Hindlimb muscle (tissue), 1 donor: ENCODE results near the gene MAD2L1. TPM values are rescaled to one million over a fixed set of nuclear protein-coding genes. Genes with fewer than 3 reads are reported as not detected.
"Not testable (repeated sequence)": the region's sequence is repeated elsewhere in the genome, so short reads cannot be mapped to it uniquely, and the experiment has no call there.

Experiments
- DNase-seq: peaks from one replicate; pipeline ENCODE4 v3.0.0-alpha.2; 2013
- polyA plus RNA-seq: library from polyadenylated mRNA; unstranded; fragments of 120-200 nt; gene quantifications from one replicate; pipeline ENCODE4 v1.2.1, GENCODE V29; 2013; ENCODE audit not compliant: insufficient read length

The MAD2L1 gene
- 13.3 TPM for polyA plus RNA-seq

GRCh38 chr4:120066517-120067340, at the start of gene MAD2L1:
Gene MAD2L1, minus strand, starts transcription at chr4:120066848. Its CDS starts 114 bp downstream, at chr4:120066734.
- peak; percentile 99 for DNase-seq

DNA sequence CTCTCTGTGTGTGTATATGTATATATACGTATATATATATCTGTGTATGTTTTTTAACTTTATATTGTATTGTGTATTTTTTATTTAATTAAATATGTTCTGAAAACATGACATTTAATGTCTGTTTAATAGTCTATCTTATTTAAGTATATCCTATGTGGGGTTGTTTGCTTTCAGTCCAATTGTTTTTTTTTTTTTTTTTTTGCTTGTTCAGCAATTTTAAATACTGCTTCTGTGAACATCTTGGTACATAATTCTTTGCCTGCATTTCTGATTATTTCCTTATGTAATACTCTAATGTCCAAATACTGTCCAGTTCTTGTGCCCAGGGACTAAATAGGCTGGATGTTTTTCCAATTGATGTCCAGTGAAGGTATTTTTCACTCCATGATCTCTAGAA, 45.1 kb upstream of the MAD2L1 start:
- DNase-seq, result no peak

DNA sequence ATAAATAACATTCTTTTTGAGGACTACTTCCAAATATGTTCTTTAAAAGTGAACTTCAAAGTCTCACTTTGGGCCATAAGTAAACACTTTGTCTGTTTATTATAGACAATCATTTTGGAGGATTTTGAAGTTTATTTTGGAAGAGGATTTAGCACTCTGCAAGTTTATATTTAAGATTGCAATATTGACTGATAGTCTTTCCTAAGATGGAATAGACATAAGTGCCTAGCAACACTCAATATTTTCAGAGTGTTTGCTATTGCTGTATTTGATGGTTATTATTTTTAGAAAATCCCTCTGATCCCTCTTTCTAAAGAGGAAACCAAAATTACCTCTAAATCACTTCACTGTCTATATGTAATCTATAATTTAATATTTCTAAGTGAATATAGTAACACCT, 42.8 kb upstream of the MAD2L1 start:
- no peak for DNase-seq

- DNase-seq, result no peak
Observed at GRCh38 chr4:120105472-120105871, 38.8 kb upstream of the MAD2L1 start.

DNA sequence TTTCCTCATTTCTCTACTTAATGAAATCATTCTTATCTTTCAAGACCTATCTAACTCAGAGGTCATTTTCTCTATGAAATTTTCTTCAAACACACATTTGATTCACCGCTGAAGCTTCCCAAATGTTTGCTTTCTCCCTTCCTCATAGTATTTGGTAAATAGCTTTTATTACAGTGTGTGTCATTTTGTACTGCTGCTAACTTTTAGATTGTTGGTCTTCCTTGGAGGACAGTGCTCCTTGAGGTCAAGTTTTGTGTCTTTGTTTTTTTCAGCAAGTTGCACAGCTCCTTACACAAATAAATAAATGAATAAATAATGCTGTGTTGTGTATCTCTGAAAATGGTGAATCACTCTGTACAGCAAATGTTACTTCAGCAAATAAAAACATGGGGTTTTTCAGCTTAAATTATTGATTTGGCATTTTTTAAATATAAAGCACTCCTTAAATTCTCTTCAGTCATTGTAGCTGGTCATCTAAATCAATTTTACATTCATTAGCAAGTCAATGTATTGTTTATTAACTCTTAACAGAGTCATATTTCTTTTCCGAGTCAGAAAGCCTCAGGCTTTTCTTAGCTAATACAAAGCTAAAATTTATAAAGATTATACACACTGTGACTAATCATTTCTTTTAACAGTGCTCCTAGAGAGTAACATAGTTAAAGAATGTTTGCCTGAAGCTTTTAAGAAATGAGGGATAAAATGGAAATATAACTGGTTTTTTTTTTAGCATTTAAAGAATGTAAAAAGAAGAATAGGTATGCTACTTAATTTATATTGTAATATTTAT, 30.1 kb upstream of the MAD2L1 start:
- no peak for DNase-seq

DNA sequence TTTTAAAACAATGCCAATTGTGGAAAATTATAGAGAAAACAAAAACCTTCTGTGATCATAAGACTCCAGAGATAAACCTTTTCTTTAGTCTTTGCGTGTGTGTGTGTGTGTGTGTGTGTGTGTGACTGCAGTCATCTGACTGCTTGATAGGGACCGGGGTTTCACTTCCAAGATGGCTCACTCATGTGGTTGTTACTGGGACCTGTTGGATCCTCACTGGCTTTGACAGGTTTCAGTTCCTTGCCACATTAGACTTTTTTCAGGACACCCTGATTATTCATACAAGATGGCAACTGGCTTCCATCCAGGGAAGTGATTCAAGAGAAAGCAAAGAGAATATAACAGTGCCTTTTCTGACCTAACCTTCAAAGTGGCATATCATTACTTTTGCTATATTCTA, 21.9 kb upstream of the MAD2L1 start:
- DNase-seq, result no peak

DNA sequence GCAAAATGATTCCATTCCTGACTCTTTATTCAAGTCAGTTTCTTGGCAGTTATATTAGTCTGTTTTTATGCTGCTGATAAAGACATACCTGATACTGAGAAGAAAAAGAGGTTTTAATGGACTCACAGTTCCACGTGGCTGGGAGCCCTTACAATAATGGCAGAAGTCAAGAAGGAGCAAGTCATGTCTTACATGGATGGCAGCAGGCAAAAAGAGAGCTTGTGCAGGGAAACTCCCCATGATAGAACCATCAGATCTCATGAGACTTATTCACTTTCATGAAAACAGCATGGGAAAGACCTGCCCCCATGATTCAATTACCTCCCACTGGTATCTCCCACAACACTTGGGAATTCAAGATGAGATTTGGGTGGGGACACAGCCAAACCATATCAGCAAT, 21.4 kb upstream of the MAD2L1 start:
- not testable (repeated sequence) for DNase-seq

GRCh38 chr4:120085705-120086104, 19.1 kb upstream of the MAD2L1 start:
- no peak for DNase-seq

DNA sequence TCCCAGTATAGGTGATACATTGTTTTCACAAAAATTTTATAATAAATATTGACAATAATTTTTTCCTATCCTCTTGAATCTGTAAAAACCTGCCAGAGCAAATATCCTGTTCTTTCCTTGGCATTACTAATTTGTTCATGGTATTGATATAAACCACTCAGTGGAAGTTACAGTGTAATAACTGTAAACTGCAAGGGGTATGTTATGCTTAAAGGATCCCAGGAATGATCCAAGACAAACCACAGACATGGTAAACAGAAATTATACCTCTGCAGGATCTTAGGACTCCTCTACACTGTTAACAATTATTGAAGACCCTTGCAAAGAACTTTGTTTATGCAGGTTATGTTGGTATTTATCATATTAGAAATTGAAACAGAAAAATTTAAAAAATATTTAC, 17.7 kb upstream of the MAD2L1 start:
- no peak for DNase-seq

GRCh38 chr4:120083152-120083551, 16.5 kb upstream of the MAD2L1 start:
- no peak for DNase-seq

DNA sequence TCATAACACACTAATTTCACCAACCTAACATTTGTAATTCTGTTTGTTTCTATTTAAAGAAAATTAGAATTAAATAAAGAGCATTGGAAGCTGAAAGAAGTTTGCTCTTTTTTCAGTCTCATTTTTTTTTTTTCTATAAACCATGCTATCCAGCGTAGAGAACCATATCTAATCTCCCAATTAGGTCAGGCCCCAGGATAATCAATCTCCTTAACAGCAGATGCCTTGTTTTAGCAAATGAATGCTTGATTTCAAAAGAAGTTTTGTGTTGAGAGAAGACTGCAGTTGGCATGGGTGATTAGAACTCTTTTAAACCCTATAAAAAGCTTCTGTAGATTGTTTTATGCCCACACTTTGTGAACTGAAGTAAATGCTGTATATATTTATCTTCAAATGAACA, 15.6 kb upstream of the MAD2L1 start:
- no peak for DNase-seq

- no peak for DNase-seq
Observed at GRCh38 chr4:120081726-120082125, 15.1 kb upstream of the MAD2L1 start.

GRCh38 chr4:120080533-120080932, 13.9 kb upstream of the MAD2L1 start:
- DNase-seq, result no peak

DNA sequence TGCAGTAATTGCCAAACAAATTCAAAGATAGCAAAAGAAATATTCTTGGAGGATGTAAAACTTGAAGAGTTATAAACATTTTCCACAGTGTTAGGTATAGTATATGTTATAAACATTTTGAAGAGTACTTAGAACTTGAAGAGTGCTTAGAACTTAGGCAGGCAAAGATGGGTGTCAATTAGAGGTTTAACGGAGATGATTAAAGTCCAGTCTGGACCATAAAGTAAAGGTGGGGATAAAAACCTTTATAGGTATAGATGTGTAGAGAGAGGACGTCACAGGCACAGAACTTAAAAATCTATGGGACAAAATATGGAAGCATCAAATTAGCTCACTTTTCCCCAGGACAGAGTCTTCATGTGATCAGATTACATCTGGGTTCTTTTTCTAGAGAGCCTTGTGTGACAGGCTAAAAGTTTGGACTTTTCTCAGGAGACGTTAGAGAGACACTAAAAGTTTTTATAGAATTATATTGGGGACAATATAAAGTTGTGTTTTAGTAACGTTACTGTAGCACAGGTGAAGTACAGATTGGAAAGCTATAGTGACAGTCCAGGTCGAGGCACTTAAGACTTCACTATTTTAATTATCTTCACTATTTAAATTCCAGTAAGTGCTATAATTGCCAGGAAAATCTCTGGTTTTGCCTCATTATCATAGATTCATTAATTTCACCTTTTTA, 13.3 kb upstream of the MAD2L1 start:
- no peak for DNase-seq

DNA sequence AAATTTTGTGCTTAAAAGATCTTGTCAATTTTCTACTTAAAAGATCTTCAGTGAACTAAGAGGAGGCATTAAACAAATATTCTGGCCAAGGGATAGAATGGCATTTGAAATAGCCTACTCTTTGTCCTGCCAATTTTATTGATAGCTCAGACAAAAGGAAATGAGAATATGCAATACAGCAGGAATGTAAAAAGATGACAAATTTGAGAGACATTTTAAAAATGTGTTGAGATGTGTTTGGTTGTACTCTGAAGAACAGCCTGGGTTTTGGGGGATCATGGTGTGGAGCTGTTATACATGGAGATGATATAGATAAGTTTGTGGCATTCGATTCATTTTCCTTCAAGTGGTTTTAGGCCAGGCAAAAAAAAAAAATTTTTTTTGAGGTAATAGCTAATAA, 11.6 kb upstream of the MAD2L1 start:
- no peak for DNase-seq

DNA sequence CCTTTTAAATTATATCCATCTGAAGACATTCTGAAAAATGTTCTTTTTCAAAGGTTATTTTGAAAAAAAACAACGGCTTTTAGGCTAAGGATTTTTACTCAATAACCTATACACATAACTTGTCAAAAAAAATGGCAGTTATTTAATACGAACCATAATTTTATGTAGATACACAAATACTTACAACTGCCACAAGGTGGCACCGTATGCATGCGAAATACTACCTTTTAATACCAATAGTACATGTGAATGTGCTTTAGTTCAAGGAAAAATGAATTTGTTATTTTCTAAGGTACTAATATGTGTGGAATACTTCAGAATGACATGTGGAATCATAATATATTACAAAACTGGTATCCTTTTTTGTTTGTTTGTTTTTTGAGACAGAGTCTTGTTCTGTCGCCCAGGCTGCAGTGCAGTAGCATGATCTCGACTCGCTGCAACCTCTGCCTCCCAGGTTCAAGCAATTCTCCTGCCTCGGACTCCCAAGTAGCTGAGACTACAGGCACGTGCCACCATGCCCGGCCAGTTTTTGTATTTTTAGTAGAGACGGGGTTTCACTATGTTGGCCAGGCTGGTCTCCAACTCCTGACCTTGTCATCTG, 4.6 kb upstream of the MAD2L1 start:
- peak; percentile 64 for DNase-seq

GRCh38 chr4:120070196-120070595, 3.5 kb upstream of the MAD2L1 start:
- DNase-seq, result no peak

GRCh38 chr4:120065974-120066516, 603 bp downstream of the MAD2L1 start:
- DNase-seq, result no peak

- no peak for DNase-seq
Observed at GRCh38 chr4:120064887-120065286, 1.8 kb downstream of the MAD2L1 start.

GRCh38 chr4:120063711-120064110, 2.9 kb downstream of the MAD2L1 start:
- DNase-seq, result not testable (repeated sequence)

DNA sequence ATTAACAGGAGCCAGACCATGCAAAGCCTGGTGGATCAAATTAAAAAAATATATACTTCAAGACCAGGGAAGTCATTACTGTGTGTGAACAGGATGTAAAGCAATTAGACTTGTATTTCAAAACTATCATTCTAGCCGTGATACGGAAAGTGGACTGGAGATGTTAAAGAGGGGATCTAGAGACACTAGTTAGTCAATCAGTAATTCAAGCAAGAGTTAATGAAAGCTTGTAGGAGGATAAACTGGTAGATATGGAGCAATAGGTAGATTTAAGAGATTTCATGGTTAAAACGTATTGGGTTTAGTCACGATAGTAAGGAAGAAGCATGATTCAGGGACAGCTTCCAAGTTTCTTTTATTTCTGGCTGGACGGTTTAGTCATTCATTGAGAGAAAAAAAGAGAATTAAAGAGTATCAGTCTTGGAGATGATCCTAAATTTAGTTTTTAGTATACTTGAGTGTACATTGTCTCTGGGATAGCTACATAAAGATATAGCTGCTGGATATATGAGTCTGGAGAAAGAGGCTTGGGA, 3.9 kb downstream of the MAD2L1 start:
- no peak for DNase-seq

- DNase-seq, result no peak
Observed at GRCh38 chr4:120059036-120059435, 7.6 kb downstream of the MAD2L1 start.
